Transverse colon (tissue), 4 donors: ENCODE results near the gene EARS2. TPM values are rescaled to one million over a fixed set of nuclear protein-coding genes. Genes with fewer than 3 reads are reported as not detected.

Source experiments
- DNase-seq: peaks from one replicate; pipeline ENCODE4 v3.0.0-alpha.2; 2019
- H3K27ac ChIP-seq, 4 donors: fragments of 200-600 bp; sonication (generic); 2 replicates each; pipeline ENCODE4 v1.5.1; 2016 to 2018; ENCODE audit warnings: inconsistent platforms in 4 of 4
- H3K27me3 ChIP-seq: fragments of 200-600 bp; sonication (generic); 2 replicates; pipeline ENCODE4 v1.5.1; 2017; ENCODE audit warnings: inconsistent platforms
- H3K36me3 ChIP-seq, 4 donors: fragments of 200-600 bp; sonication (generic); 2 replicates each; pipeline ENCODE4 v1.5.1; 2017 to 2019; ENCODE audit warnings: inconsistent platforms in 4 of 4
- H3K4me1 ChIP-seq, 4 donors: fragments of 200-600 bp; sonication (generic); 2 replicates each; pipeline ENCODE4 v1.5.1; 2017 to 2020; ENCODE audit warnings: inconsistent platforms in 4 of 4
- H3K4me3 ChIP-seq, 4 donors: fragments of 200-600 bp; sonication (generic); 1 replicate in 1 of 4; 2 replicates in 3 of 4; pipeline versions ENCODE4 v1.5.1 to v1.6.1; 2017 to 2019; ENCODE audit warnings: inconsistent platforms in 4 of 4
- H3K9me3 ChIP-seq, 2 donors: fragments of 200-600 bp; sonication (generic); 2 replicates each; pipeline ENCODE4 v1.5.1; 2017 to 2019; ENCODE audit warnings: inconsistent platforms in 2 of 2
- CTCF ChIP-seq, 5 experiments: fragments of 200-600 bp in 3 of 5; fragments of 450-650 bp in 2 of 5; sonication (generic) in 3 of 5; IDR thresholded peaks; 1 replicate in 2 of 5; 2 replicates in 3 of 5; pipeline ENCODE4 v1.5.1; 2016 to 2017; ENCODE audit warnings: antibody characterized with exemption in 5 of 5, inconsistent platforms in 3 of 5, mild to moderate bottlenecking in 2 of 5, moderate library complexity in 1 of 5
- EP300 ChIP-seq: sonication (generic); formaldehyde crosslinking; IDR thresholded peaks from one replicate; pipeline ENCODE4 v1.6.1; 2017; ENCODE audit warnings: antibody characterized with exemption, low read depth
- POLR2A ChIP-seq: fragments of 450-650 bp; IDR thresholded peaks from one replicate; pipeline ENCODE4 v1.6.1; 2016; ENCODE audit warnings: antibody characterized with exemption, mild to moderate bottlenecking, moderate library complexity
- POLR2AphosphoS5 ChIP-seq, 3 donors: sonication (generic); formaldehyde crosslinking; IDR thresholded peaks; one replicate each; pipeline ENCODE4 v1.6.1; 2016; ENCODE audit warnings: antibody characterized with exemption in 3 of 3
- WGBS, 2 donors: methylation state at CpG; one replicate each; pipeline ENCODE4 v1.1.5; 2018; ENCODE audit warnings: low coverage in 1 of 2; 5-methylcytosine and 5-hydroxymethylcytosine counted together
- in situ Hi-C, 4 donors: fragments of 200-750 bp; cut with MboI; loops; one replicate each; pipeline versions ENCODE4 v1.15.0 to v1.15.1; 2017; ENCODE audit warnings: low sequenced_read_pairs in 3 of 4, low pct_ligation_motif_present in 1 of 4, low pct_unique_long_range_greater_than_20kb in 1 of 4
- intact Hi-C: fragments of 100-400 bp; cut with DNase I; formaldehyde crosslinking; loops from one replicate; pipeline ENCODE4 v1.15.1; 2023; ENCODE audit warnings: low total_unique reads
- total RNA-seq, 4 donors: library from RNA; depleted of rRNA; stranded (reverse); fragments of >200 nt; gene quantifications; one replicate each; pipeline ENCODE4 v1.1.0, GENCODE V29; 2016

EARS2 gene
- total RNA-seq, 4 donors from 2014 or later, result 9.4 to 88.2 (median 14.3) TPM

GRCh38 chr16:23572394-23572793 is 15.2 kb upstream of the EARS2 start:
- Histone ChIP-seq H3K4me3 (no peak overlapping the region), H3K36me3 (peaks cover 0 to 49% (median 15%) of the 10 kb centered on the region in 4 donors), H3K9me3 (no peaks in the 10 kb centered on the region), H3K4me1 (no peaks in the 10 kb centered on the region), H3K27me3 (no peaks in the 10 kb centered on the region), H3K27ac (no peak overlapping the region)
- DNase-seq, result no peak
- no peak for TF ChIP-seq POLR2AphosphoS5 (IDR thresholded peaks at IDR 0.05)
- no peak for TF ChIP-seq CTCF (IDR thresholded peaks at IDR 0.05)
- TF ChIP-seq EP300, result no peak
- TF ChIP-seq POLR2A, result no peak
- intact Hi-C loops, result no loop called here
- WGBS, 2 donors, result 92% methylated on average over 9 of the region's 9 CpGs; no CpG with 5 or more reads in 1 of the 2 donors
- in situ Hi-C loops, result no loop called here

GRCh38 chr16:23571895-23572294 is 14.7 kb upstream of the EARS2 start:
- no peaks in the 10 kb centered on the region for H3K27me3 ChIP-seq
- intact Hi-C loops (no loop called here), in situ Hi-C loops (no loop called here)
- no peak overlapping the region for H3K4me3 ChIP-seq
- no peak overlapping the region for H3K27ac ChIP-seq
- peaks cover 0 to 54% (median 18%) of the 10 kb centered on the region in 4 donors for H3K36me3 ChIP-seq
- H3K9me3 ChIP-seq, result no peaks in the 10 kb centered on the region
- no peaks in the 10 kb centered on the region for H3K4me1 ChIP-seq
- DNase-seq, result no peak
- no peak for TF ChIP-seq CTCF (IDR thresholded peaks at IDR 0.05)
- TF ChIP-seq POLR2AphosphoS5 (IDR thresholded peaks at IDR 0.05), result no peak
- no peak for TF ChIP-seq POLR2A
- WGBS, 2 donors, result 93 to 97% methylated on average over 5 of the region's 5 CpGs

- H3K4me3 ChIP-seq, result no peak overlapping the region
- no peak for TF ChIP-seq POLR2A
- TF ChIP-seq CTCF (IDR thresholded peaks at IDR 0.05), result no peak
- no peak for TF ChIP-seq POLR2AphosphoS5 (IDR thresholded peaks at IDR 0.05)
- no peak for TF ChIP-seq EP300
- DNase-seq, result no peak
- H3K36me3 ChIP-seq, result peaks cover 0 to 61% (median 19%) of the 10 kb centered on the region in 4 donors
- H3K27ac ChIP-seq, result no peak overlapping the region
- H3K4me1 ChIP-seq, result no peaks in the 10 kb centered on the region
- in situ Hi-C loops, result no loop called here
- intact Hi-C loops, result no loop called here
- WGBS, 2 donors, result 60 to 73% methylated on average over 1 to 8 of the region's 8 CpGs
- no peaks in the 10 kb centered on the region for H3K9me3 ChIP-seq
- H3K27me3 ChIP-seq, result no peaks in the 10 kb centered on the region
Observed at GRCh38 chr16:23570992-23571632, 14.0 kb upstream of the EARS2 start.

GRCh38 chr16:23567602-23568001 is 10.5 kb upstream of the EARS2 start:
- H3K4me1 ChIP-seq, result no peaks in the 10 kb centered on the region
- no peak overlapping the region for H3K4me3 ChIP-seq
- TF ChIP-seq POLR2A, result no peak
- no peak for TF ChIP-seq EP300
- TF ChIP-seq CTCF (IDR thresholded peaks at IDR 0.05), result no peak
- no peak for TF ChIP-seq POLR2AphosphoS5 (IDR thresholded peaks at IDR 0.05)
- no peak overlapping the region for H3K27ac ChIP-seq
- in situ Hi-C loops (no loop called here), intact Hi-C loops (no loop called here)
- H3K9me3 ChIP-seq, result no peaks in the 10 kb centered on the region
- DNase-seq, result no peak
- peaks cover 0 to 78% (median 34%) of the 10 kb centered on the region in 4 donors for H3K36me3 ChIP-seq
- 91% methylated on average over 3 of the region's 3 CpGs; no CpG with 5 or more reads in 1 of the 2 donors for WGBS, 2 donors
- no peaks in the 10 kb centered on the region for H3K27me3 ChIP-seq
